GM12892 (cell line): ENCODE data around the gene CD300LD. TPM values are rescaled to one million over a fixed set of nuclear protein-coding genes. Genes with fewer than 3 reads are reported as not detected.
"Not testable (repeated sequence)": the region's sequence is repeated elsewhere in the genome, so short reads cannot be mapped to it uniquely, and the experiment has no call there.

Source experiments
- DNase-seq: peaks from one replicate; pipeline ENCODE4 v3.0.0; 2011; ENCODE audit not compliant: insufficient read length
- FAIRE-seq: peaks from 2 replicates; lab custom pipeline; 2011; peaks lifted over from hg19 to GRCh38; lab: Jason Lieb, UNC
- POLR2A ChIP-seq: IDR thresholded peaks from 2 replicates; pipeline ENCODE4 v1.6.1; 2011; ENCODE audit warnings: low read depth, low read length, control low read depth
- POLR2AphosphoS5 ChIP-seq: IDR thresholded peaks from 2 replicates; pipeline ENCODE4 v1.6.1; 2011; ENCODE audit warnings: low read depth, low read length, control low read depth
- TAF1 ChIP-seq: IDR thresholded peaks from 2 replicates; pipeline ENCODE4 v1.6.1; 2011; ENCODE audit warnings: low read depth, mild to moderate bottlenecking, control low read depth, low read length, borderline replicate concordance
- polyA plus RNA-seq: library from polyadenylated mRNA; unstranded; fragments of >200 nt; gene quantifications from one replicate; pipeline ENCODE4 v1.2.1, GENCODE V29; 2012; ENCODE audit warnings: missing spikeins, inconsistent platforms; ENCODE audit not compliant: missing spikeins

CD300LD gene
- not detected for polyA plus RNA-seq

DNA sequence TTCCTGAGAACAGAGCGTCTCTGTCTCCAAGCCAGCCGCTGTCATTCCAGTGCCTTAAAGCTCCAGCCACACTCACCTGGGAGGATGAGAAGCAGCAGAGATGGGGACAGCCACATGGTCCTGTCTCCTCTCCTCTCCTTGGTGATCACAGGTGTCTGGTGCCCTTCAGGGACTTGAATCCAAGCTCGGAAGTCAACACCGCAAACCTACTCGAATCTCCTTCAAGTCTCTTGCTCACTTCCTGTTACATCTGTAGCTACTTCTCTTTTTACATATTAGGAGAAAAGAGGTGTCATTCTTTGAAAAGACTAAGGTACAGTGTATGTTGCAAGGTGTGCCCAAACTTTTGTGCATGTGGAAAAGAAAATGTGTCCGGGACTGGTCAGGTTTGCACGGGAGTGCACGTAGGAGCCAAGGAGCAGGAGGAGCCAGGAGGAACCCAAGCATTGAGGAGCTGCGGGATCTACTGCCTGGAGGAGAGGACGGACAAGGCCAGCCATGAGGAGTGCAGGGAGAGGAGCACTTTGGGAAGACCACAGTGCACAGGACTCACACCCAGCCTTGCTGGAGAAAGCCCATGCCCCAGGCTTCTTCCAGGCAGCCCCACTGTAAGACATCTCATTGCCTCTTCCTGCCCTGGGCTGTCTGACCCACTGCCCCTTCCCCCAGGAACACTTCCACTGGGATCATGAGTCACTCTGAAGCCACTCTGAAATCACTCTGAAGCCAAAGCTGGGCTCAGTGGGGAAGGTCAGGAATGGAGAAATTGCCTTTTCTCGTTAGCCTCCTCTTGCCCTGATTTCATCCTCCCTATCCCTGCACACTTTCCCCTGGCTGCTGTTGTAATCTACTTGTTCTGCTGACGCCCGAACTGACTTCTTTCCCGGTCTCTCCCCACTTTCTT, at the start of gene CD300LD:
Gene CD300LD, minus strand, starts transcription at position 197 of the 904 bp plus-strand sequence. Its CDS starts 81 bp downstream, at position 116.
- FAIRE-seq (no peak), DNase-seq (no peak)
- no peak for TF ChIP-seq TAF1
- TF ChIP-seq POLR2A, result no peak
- no peak for TF ChIP-seq POLR2AphosphoS5

DNA sequence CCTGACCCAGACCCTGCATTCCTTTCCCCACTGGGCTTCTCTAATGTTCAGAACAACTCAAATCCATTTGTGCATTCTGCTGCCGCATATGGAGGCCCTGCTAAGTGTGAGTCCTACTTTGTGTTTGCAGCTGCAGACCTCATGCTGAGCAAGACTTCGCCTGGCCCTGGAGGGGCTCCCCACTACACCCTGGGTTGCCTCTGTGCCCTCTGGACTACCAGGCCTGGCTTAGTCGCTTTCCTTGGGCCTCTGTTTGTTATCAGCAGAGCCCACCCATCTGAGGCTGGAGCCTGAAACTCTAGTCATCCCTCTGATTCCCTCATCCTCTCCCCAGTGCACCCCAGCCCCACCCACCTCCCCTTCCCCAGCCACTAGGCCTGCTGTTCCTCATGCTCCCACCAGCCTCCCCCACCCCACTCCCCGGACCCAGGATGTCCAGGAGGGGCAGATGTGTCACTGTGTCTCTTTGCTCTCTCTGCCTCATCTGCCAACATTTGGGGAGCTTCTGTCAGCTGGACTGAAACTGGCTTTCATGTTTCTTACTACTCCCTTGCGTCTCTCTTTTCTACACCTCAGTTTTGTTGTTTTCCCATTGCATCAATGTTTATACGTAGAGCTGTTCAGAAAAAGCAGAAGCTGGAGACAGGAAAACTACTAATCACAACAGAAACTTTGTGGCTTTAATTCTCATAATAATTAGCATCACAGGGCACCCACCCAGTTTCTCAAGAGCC, 49.3 kb upstream of the CD300LD start:
- FAIRE-seq (peak; percentile 67), DNase-seq (no peak)
- no peak for TF ChIP-seq POLR2AphosphoS5
- TF ChIP-seq POLR2A, result no peak
- TF ChIP-seq TAF1, result no peak

DNA sequence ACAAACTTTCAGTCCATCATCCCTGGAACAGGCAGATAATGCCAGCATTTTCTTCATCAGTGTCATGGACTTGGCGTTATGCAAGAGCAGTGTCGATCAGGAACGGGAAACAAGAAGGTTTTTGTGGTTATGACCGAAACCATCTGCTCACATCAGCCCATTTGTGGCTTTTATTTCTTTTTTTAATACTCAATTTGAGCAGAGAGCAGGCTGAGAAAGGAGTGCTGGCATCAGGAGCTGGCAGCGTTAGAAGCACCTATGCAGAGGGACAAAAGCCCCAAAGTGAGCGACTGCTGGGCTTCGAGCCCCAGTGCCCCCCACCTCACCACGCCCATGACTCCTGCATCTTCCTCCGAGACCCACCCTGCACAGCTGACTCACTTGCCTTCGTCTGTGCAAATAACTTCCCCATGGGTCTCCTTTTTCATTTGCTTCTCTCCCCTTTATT, 47.6 kb upstream of the CD300LD start:
- peak; percentile 72 for FAIRE-seq
- DNase-seq, result no peak
- no peak for TF ChIP-seq TAF1
- no peak for TF ChIP-seq POLR2A
- TF ChIP-seq POLR2AphosphoS5, result no peak

DNA sequence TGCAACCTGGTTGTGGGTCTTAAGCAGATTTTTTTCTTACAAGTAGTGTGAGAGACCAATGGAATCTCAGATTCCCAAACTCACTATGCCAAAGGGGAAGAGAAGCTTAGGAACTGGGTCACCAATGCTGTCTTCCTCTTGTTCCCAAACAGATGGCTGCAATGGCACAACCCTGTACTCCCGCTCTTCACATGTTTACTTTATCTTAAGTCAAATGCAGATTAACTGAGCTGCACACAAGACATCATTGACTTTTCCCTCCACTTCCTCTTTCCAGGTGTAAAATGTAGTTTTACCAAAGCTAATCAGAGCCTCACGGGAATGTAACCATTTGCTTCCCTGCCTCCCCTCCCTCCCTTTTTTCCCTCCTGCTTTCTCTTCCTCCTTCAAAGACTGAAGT, 45.8 kb upstream of the CD300LD start:
- DNase-seq (no peak), FAIRE-seq (peak; percentile 24)
- TF ChIP-seq POLR2AphosphoS5 (no peak), TAF1 (no peak), POLR2A (no peak)

DNA sequence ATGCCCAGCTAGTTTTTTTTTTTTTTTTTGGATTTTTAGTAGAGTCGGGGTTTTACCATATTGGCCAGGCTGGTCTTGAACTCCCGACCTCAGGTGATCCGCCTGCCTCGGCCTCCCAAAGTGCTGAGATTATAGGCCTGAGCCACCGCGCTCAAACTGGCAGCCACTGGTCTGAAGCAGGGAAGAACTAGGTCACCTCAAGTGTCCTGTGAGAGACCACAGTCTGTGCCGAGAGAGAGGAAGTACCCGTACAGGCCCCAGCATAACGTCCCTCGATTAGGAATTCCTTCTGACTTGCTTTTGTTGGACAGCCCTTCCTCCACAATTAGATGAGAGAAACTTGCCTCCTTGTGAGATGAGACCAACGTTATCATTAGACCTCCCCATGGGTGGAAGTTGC, 45.2 kb upstream of the CD300LD start:
- TF ChIP-seq POLR2A, result no peak
- no peak for TF ChIP-seq TAF1
- TF ChIP-seq POLR2AphosphoS5, result no peak
- DNase-seq (no peak), FAIRE-seq (no peak)

DNA sequence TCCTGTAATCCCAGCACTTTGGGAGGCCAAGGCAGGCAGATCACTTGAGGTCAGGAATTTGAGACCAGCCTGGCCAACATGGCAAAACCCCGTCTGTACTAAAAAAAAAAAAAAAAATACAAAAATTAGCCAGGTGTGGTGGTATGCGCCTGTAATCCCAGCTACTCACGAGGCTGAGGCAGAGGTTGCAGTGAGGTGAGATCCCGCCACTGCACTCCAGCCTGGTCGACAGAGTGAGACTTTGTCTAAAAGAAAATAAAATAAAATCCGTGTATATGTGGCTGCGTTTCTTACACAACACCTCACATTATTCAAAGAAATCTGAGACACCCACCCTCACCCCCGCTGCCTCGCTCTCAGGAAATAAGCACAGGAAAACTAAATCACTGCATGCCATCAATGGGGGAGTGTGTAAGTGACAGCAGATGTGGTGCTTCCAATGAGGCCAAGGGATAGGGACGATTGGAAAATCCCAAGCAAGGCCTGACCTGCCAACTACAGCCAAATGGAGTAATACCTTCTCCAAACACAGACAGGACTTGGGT, 44.5 kb upstream of the CD300LD start:
- not testable (repeated sequence) for FAIRE-seq, DNase-seq

DNA sequence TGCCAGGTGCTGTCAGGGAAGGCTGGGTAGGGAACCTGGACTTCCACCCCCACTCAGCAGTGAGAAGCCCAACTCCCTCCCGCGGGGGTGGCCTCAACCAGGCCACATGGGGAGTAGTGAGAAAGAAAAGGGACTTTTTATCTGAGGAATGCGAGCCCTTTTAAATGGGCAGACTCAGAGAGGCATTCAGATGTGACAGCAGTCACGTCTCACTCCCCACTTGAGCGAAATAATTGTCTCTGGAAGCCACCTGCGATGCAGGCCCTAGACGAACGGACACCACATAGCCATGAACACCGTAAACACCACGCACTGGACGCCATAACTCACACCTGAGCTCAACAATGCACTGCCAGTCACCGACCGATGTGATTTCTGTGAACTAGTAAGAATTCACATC, 43.3 kb upstream of the CD300LD start:
- FAIRE-seq (peak; percentile 63), DNase-seq (no peak)
- TF ChIP-seq POLR2AphosphoS5, result no peak
- TF ChIP-seq POLR2A, result no peak
- TF ChIP-seq TAF1, result no peak

DNA sequence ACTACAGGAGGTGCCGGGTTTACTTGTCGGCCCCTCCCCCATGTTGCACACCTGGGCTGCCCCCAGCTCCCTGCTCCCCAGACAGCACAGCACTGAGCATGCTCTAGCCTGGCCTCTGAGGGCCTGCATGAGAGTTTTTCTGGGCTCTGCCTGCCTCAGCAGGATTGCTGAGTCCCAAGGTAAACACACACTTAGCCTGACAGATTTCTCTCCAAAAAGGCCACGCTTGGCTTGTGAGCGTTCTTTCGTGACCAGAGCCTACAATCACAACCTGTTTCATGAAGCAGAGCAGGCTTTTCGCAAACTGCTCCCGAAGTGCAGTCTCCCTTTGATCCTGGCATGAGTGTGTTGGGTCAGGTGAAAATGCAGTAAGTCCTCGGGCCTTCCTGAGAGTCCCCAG, 41.2 kb upstream of the CD300LD start:
- TF ChIP-seq TAF1 (no peak), POLR2A (no peak), POLR2AphosphoS5 (no peak)
- FAIRE-seq (no peak), DNase-seq (no peak)

DNA sequence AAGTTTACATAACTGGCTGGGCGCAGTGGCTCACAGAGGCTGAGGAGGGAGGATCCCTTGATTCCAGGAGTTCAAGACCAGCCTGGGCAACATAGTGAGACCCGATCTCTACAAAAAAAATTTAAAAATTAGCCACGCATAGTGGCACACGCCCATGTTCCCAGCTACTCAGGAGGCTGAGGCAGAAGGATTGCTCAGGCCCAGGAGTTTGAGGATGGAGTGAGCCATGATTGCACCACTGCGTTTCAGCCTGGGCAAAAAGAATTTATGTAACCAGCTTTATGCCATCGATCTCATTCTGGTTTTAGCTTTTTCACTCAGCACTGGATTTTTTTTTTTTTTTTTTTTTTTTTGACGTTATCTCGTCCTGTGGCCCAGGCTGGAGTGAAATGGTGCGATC, 40.5 kb upstream of the CD300LD start:
- DNase-seq, result no peak
- FAIRE-seq, result no peak
- TF ChIP-seq TAF1, result no peak
- no peak for TF ChIP-seq POLR2A
- TF ChIP-seq POLR2AphosphoS5, result no peak

DNA sequence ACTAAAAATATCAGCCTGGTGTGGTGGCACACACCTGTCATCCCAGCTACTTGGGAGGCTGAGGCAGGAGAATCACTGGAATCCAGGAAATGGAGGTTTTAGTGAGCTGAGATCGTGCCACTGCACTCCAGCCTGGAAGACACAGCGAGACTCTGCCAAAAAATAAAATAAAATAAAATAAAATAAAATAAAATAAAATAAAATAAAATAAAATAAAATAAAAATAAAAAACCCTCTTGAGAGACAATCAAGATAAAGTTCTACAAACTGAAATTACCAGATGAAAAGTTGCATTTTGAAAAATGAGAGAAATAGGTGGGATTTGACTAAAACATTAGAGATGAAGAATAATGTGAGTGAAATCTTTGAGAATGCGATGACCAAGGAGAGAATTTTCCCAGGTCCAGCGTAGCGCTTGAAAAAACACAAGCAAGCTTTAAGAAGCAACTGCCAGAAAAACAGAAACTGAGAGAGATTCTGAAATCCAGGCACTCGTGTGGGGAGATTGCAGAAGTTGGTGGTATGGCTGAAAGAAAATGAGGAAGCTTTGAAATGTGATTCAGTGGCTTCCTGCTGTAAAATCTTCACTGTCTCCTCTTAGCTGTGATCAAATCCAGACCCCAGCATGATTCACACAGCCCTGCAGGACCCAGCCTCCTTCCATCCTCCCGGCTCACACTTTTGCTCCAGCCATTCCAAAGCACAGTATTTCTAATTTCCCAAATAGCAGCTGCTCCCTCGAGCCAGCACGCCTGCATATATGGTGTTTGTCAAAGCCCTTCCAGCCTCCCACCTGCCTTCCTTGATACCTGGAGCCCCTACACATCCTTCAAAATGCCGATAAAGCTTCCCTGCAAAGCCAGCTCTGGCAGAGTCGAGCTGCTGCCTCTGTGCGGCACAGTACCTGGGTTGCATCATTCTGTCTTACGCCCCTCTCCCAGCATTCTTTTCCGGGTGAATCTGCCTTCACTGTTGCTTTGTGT, 39.7 kb upstream of the CD300LD start:
- FAIRE-seq, result no peak
- TF ChIP-seq TAF1 (no peak), POLR2AphosphoS5 (no peak), POLR2A (no peak)
- no peak for DNase-seq

DNA sequence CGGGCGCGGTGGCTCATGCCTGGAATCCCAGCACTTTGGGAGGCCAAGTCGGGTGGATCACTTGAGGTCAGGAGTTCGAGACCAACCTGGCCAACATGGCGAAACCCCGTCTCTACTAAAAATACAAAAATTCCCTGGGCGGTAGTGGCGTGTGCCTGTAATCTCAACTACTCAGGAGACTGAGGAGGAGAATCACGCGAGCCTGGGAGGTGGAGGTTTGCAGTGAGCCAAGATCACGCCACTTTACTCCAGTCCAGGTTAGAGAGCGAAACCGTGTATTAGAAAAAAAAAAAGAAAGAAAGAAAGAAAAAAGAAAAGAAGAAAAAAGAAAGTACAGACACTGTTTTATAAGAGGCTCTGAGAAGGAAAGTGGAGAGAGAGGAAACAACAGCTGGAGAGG, 38.2 kb upstream of the CD300LD start:
- FAIRE-seq, DNase-seq: not testable (repeated sequence)
